SU-DHL-6 (cell line): Measurements from ENCODE around the gene TBRG4.

Source experiments
- CTCF ChIP-seq: fragments of 200-600 bp; sonication (generic); IDR thresholded peaks from one replicate; pipeline ENCODE4 v1.5.1; 2017; ENCODE audit warnings: antibody characterized with exemption, mild to moderate bottlenecking, low read length, moderate library complexity; ENCODE audit not compliant: insufficient read depth, poor library complexity, severe bottlenecking
- EZH2phosphoT487 ChIP-seq: fragments of 200-600 bp; sonication (generic), shearing (Covaris generic); conservative IDR thresholded peaks from 2 replicates; pipeline ENCODE4 v1.6.1; 2018; ENCODE audit warnings: mild to moderate bottlenecking, antibody characterized with exemption, low read length, moderate library complexity, mixed read lengths

- TF ChIP-seq CTCF, result no peak
- no peak for TF ChIP-seq EZH2phosphoT487
Measured at GRCh38 chr7:45080958-45081669, 30.4 kb downstream of the TBRG4 start.
